Measurements from ENCODE around the gene TTC38.

TTC38 gene

GRCh38 chr22:46287873-46288751 is 20.3 kb downstream of the TTC38 start:
- no peak overlapping the region for H3K27ac ChIP-seq (ENCODE audit: extremely low read depth, low read depth, low read length)
- TF ChIP-seq ZBTB20 (tag by site-specific recombination; IDR thresholded peaks at IDR 0.05) = no peak
- TF ChIP-seq ZNF488 (tag by site-specific recombination; IDR thresholded peaks at IDR 0.05) = no peak
- peak; percentile 49 for TF ChIP-seq ZIC2 (tag by site-specific recombination; IDR thresholded peaks at IDR 0.05)
- TF ChIP-seq GLIS1 (tag by site-specific recombination; IDR thresholded peaks at IDR 0.05) = no peak
- ChIA-PET CTCF (interaction anchor here (0.9 kb wide), 1 partner anchor 219 kb away, joined by 3 read pairs; no protein-coding TSS in a partner anchor), POLR2A (interaction anchor here (1.1 to 1.3 kb wide), 3 partner anchors 7 to 21 kb away, joined by 3 to 6 read pairs (median 4); partner anchors contain the start of gene TTC38)
- H3K4me3 ChIP-seq (ENCODE audit: low read depth, low read length) = no peak overlapping the region
- no peaks in the 10 kb centered on the region for H3K9me3 ChIP-seq (ENCODE audit: control insufficient read depth, insufficient read depth, low read depth, low read length)
- H3K4me1 ChIP-seq (ENCODE audit: control insufficient read depth, insufficient read depth, low read length) = no peaks in the 10 kb centered on the region
- H3K36me3 ChIP-seq (ENCODE audit: control insufficient read depth in 2 of 2, insufficient read depth in 1 of 2, low read length in 2 of 2) = peaks cover 21 to 96% of the 10 kb centered on the region in 2 experiments; a peak in 2 of 3 replicates

- peaks cover 21 to 92% of the 10 kb centered on the region in 2 experiments; a peak in 2 of 3 replicates for H3K36me3 ChIP-seq (ENCODE audit: control insufficient read depth in 2 of 2, insufficient read depth in 1 of 2, low read length in 2 of 2)
- TF ChIP-seq PRDM10 (tag by site-specific recombination; IDR thresholded peaks at IDR 0.05) (peak; percentile 51), ZNF132 (tag by site-specific recombination; IDR thresholded peaks at IDR 0.05; ENCODE audit: borderline replicate concordance) (no peak), ZNF292 (tag by site-specific recombination; IDR thresholded peaks at IDR 0.05; ENCODE audit: borderline replicate concordance, low read depth) (no peak), ZNF2 (tag by site-specific recombination; IDR thresholded peaks at IDR 0.05) (no peak)
- H3K27ac ChIP-seq (ENCODE audit: extremely low read depth, low read depth, low read length) = no peak overlapping the region
- CTCF ChIA-PET = no interaction called here
- no peaks in the 10 kb centered on the region for H3K9me3 ChIP-seq (ENCODE audit: control insufficient read depth, insufficient read depth, low read depth, low read length)
- no peak overlapping the region for H3K4me3 ChIP-seq (ENCODE audit: low read depth, low read length)
- H3K4me1 ChIP-seq (ENCODE audit: control insufficient read depth, insufficient read depth, low read length) = no peaks in the 10 kb centered on the region
- POLR2A ChIA-PET = interaction anchor here (1.1 to 1.3 kb wide), 2 partner anchors 8 to 21 kb away, joined by 3 to 6 read pairs; partner anchors contain the start of gene TTC38
Measured at GRCh38 chr22:46288846-46289243, 21.0 kb downstream of the TTC38 start.

GRCh38 chr22:46289244-46289891 is 21.6 kb downstream of the TTC38 start:
- no peak overlapping the region for H3K4me3 ChIP-seq (ENCODE audit: low read depth, low read length)
- no peak overlapping the region for H3K27ac ChIP-seq (ENCODE audit: extremely low read depth, low read depth, low read length)
- TF ChIP-seq ZNF24 (tag by site-specific recombination; IDR thresholded peaks at IDR 0.05) (no peak), ZNF23 (tag by site-specific recombination; IDR thresholded peaks at IDR 0.05; ENCODE audit: borderline replicate concordance) (no peak), ZNF324 (tag by site-specific recombination; IDR thresholded peaks at IDR 0.05) (no peak), PRDM4 (tag by site-specific recombination; IDR thresholded peaks at IDR 0.05) (no peak), ZNF16 (tag by site-specific recombination; IDR thresholded peaks at IDR 0.05; ENCODE audit: low read depth) (no peak), ZNF140 (tag by site-specific recombination; IDR thresholded peaks at IDR 0.05) (no peak)
- no peaks in the 10 kb centered on the region for H3K4me1 ChIP-seq (ENCODE audit: control insufficient read depth, insufficient read depth, low read length)
- CTCF ChIA-PET = no interaction called here
- peaks cover 21 to 87% of the 10 kb centered on the region in 2 experiments; a peak in 2 of 3 replicates for H3K36me3 ChIP-seq (ENCODE audit: control insufficient read depth in 2 of 2, insufficient read depth in 1 of 2, low read length in 2 of 2)
- no peaks in the 10 kb centered on the region for H3K9me3 ChIP-seq (ENCODE audit: control insufficient read depth, insufficient read depth, low read depth, low read length)
- POLR2A ChIA-PET = interaction anchor here (1.1 to 1.3 kb wide), 2 partner anchors 9 to 22 kb away, joined by 3 to 6 read pairs; partner anchors contain the start of gene TTC38
